Kasumi-1 (cell line): ENCODE measurements around the gene NARS2.

Experiments
- DNase-seq, 2 experiments: peaks; one replicate each; lab custom pipeline; 2025; lab: John Stamatoyannopoulos, UW

NARS2 gene

GRCh38 chr11:78414321-78415051 lies 160.2 kb downstream of the NARS2 start:
- peak; percentile 59 to 74 for DNase-seq

- no peak for DNase-seq
These were observed 166.0 kb downstream of the NARS2 start for GRCh38 chr11:78408619-78409018.

GRCh38 chr11:78406568-78407196 lies 168.0 kb downstream of the NARS2 start:
- no peak for DNase-seq

- DNase-seq = no peak
These were observed 168.9 kb downstream of the NARS2 start for GRCh38 chr11:78405805-78406204.

GRCh38 chr11:78403781-78404180 lies 170.9 kb downstream of the NARS2 start:
- DNase-seq = no peak

- DNase-seq = no peak
These were observed 171.8 kb downstream of the NARS2 start for GRCh38 chr11:78402847-78403246.

GRCh38 chr11:78400702-78401101 lies 174.0 kb downstream of the NARS2 start:
- no peak for DNase-seq

- DNase-seq = no peak
These were observed 174.5 kb downstream of the NARS2 start for GRCh38 chr11:78400116-78400515.

- DNase-seq = no peak
These were observed 175.5 kb downstream of the NARS2 start for GRCh38 chr11:78399136-78399535.

GRCh38 chr11:78398715-78399114 lies 175.9 kb downstream of the NARS2 start:
- no peak for DNase-seq

- DNase-seq = no peak
These were observed 177.3 kb downstream of the NARS2 start for GRCh38 chr11:78397398-78397797.

- no peak for DNase-seq
These were observed 179.1 kb downstream of the NARS2 start for GRCh38 chr11:78395597-78395996.

GRCh38 chr11:78392854-78393253 lies 181.8 kb downstream of the NARS2 start:
- DNase-seq = peak; percentile 8 to 17

- DNase-seq = no peak
These were observed 183.2 kb downstream of the NARS2 start for GRCh38 chr11:78391424-78391823.

- DNase-seq = peak; percentile 13 to 48
These were observed 183.9 kb downstream of the NARS2 start for GRCh38 chr11:78390809-78391208.

GRCh38 chr11:78386215-78386941 lies 188.3 kb downstream of the NARS2 start:
- no peak for DNase-seq
